GM18519 (cell line): ENCODE results near the gene OR2Y1.
"Not testable (repeated sequence)": the region's sequence is repeated elsewhere in the genome, so short reads cannot be mapped to it uniquely, and the experiment has no call there.

Experiments used
- ATAC-seq: cut with Tn5 transposase; IDR thresholded peaks from one replicate; pipeline ENCODE4 v1.9.1; 2021; ENCODE audit warnings: mild to moderate bottlenecking, moderate library complexity; ENCODE audit not compliant: unreplicated experiment, low FRiP score

OR2Y1 gene

DNA sequence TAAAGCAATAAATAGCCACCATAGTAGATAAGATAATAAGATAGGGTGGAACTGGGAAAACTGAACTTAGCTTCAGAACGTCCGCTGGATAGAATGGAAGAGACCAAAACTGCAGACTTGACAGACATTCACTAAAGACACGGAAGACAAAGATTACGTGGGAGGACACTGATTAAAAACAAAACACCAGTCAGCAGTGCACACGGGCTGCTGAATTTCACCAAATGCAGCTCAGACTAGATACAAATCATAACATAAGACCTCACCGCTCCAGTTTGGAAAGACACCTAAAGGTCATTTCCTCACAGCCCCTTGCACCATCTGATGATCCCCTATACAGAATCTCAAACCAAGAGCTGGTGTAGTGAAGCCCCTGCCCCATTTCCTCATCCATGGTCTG is 2.9 kb upstream of the OR2Y1 start:
- no peak for ATAC-seq

DNA sequence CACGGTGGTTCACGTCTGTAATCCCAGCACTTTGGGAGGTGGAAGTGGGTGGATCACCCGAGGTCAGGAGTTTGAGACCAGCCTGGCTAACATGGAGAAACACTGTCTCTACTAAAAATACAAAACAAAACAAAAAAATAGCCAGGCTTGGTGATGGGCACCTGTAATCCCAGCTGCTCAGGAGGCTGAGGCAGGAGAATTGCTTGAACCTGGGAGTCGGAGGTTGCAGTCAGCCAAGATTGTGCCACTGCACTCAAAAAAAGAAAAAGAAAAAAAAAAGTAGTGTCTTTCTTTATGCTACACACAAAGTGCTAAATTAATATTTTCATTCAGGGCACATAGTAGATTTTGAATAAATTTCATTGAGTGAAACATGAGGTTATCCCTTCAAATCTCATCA is 1.1 kb upstream of the OR2Y1 start:
- not testable (repeated sequence) for ATAC-seq

DNA sequence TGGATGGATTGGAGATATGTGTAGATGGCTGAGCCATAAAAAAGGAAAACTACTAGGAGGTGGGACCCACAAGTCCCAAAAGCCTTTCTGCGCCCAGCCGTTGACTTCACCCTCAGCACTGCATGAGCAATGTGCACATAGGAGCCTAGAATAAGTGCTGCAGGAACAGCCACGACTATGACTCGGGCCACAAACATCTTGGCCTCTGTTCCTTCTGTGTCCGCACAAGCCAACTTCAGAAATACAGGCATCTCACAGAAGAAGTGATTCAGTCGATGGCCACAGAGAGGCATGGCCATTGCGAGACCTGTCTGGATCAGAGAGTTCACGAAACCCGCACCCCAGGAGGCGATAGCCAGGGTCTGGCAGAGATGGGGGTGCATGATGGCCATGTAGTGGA is 587 bp downstream of the OR2Y1 start:
- ATAC-seq: no peak

DNA sequence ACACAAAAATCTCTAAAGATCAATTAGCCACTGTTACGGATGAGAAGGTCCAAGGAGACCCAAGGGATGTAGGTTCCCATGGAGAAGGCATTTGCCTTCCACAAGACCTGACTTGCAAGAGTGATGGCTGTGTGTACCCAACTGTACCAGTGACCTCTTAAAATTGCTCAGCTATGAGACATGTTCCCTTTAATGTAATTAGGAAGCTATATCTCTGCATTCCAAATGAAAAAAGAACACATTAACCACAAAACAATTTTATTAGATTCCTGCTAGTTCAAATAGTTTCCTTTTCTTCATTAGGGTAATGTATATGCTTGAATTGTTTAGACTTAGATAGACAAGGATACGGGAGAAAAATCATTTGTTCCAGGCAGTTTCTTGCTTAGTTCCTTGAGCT is 3.3 kb downstream of the OR2Y1 start:
- no peak for ATAC-seq

DNA sequence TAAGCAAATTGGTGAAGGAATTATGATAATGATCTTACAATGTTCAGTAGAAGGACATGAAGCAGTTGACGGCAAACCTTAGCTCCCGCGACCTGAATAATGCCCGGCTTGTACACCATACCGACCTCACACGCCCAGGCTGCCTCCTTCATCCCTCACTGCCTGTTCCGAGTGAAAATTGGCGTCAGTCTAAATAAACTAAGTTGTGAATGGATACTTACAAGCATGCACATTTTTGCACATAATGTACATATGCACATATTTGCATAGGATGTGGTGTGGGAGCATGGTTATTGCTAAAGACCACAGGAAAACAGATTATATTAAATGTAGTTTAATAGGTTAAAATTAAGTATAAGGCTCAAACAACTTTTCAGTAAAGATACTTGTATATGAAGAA is 14.9 kb downstream of the OR2Y1 start:
- no peak for ATAC-seq

DNA sequence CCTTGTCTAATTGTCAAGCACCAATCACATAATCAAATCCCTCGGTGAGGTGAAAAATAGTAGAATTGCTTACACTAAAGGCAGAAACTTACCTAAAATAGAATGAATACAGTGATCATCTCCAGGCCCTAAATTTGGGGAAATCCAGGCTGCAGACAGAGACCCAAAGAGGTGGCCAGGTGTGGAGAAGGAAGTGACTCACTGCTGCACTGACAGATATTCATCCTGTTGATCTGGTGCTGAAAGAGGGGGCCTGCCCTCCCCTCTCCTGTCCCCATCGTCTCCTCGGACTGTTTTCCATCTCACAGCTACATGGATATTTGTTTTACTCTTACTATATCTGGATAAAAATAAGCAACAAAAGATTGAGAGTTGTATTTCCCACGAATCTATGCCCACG is 15.9 kb downstream of the OR2Y1 start:
- no peak for ATAC-seq

DNA sequence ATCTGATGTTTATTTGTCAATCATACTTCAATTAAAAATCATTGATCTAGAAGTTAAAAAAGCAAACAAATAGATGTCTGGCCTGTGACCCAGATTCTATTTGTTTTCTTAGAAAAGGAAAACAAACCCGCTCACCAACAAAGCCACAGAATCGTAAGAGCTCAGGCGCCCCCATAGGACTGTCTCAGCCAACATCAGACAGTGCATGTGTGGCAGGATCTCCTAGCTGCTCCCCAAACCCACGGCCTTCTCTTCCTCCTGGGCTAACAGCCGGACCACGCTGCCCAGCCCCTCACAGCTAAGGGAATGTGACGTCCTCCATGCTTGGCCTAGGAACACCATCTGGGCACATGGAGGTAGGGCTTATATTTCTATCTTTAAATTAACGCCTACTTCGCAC is 19.4 kb downstream of the OR2Y1 start:
- no peak for ATAC-seq

DNA sequence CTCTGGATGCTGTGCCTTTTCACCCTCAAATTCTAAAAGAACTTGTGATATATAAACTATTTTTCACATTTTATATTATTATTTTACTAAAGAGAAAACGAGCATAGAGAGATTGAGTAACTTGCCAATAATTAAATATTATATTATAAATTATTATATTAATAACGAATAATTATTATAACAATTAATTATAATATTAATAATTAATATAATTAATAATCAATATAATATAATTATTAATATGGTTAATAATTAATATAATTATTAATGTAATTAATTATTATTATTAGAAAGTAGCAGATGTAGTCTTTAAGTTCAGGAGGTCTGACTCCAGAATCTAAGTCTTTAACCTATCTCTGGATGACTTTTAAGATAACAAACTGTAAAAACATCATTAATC is 20.1 kb downstream of the OR2Y1 start:
- ATAC-seq: no peak

DNA sequence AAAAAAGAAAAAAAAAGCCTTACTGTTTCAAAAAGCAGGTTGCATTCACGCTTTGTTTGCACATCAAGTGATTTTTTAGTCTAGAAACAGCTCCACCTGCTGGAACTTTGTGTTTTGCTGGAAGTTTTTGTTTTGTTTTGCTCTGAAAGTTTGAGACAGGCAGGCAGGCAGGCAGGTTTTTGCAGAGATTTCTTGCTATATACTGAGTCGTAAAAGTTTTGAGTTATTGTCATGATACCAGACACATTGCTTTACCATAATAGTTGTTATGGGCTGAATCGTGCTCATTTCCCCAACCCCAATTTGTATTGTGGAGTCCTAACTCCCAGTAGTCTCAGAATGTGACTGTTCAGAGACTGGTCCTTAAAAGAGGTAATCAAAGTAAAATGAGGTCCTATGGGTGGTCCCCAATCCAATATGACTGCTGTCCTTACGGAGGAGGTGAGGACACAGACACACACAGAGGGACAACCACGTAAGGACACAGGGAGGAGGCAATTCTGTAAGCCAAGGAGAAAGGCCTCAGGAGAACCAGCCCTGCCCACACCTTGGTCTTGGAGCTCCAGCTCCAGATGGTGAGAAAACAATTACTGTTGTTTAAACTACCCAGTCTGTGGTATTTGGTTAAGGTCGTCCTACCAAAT is 20.9 kb downstream of the OR2Y1 start:
- no peak for ATAC-seq

DNA sequence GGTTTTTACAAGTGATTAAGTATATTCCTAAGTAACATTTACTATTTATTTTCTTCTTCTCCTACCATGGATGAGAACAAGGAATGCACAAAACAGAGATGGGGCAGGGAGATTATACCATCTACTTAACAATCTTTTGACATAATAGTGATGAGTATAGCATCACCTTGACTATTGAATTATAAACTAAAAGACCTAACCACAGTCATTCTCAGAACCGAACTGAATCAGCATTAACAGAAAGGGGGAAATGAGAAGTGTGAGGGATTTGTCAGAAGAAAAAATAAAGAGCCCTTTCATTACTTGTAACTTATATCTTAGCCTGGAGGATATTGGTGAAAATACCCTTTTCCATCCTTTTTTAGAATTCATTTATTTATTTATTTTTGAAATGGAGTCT is 21.9 kb downstream of the OR2Y1 start:
- ATAC-seq: no peak

DNA sequence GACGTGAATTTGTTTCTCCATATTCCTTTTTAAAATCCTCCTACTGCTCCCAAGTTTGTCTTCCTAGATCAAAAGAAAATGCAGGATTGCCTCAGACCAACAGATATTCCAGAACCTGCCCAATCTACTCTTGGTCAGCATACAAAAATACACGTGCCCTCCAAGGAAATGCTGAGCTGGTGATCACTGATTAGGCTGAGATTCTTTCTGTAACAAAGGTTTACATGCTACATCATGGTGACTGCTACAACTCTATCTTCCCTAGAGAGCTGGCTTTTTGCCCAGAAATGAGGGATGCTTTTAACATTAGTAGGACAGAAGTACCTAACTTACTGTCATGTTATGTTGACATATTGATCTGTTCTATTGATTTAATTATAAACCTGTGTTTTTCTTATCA is 35.5 kb downstream of the OR2Y1 start:
- no peak for ATAC-seq

DNA sequence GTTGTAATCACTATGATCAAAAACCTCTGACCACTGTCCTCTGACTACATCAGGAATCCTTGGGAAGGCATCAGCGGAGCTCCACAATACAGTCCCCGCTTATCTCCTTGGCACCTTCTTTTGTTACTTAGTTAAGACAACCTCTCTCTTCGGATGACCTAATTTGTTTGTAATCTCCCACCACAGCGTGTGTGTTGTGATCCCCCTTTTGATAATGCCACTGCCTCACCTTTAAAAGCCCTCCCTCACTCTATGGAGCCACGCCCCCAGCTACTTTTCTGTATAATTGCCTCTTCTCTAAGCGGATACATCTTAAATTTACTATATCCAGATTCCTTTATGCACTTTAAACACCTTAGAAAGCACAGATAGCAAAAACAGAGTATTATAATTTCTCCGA is 35.9 kb downstream of the OR2Y1 start:
- ATAC-seq: no peak

DNA sequence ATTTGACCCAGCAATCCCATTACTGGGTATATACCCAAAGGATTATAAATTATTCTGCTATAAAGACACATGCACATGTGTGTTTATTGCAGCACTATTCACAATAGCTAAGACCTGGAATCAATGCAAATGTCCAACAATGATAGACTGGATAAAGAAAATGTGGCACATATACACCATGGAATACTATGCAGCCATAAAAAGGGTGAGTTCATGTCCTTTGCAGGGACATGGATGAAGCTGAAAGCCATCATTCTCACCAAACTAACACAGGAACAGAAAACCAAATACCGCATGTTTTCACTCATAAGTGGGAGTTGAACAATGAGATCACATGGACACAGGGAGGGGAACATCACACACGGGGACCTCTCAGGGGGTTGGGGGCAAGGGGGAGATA is 36.5 kb downstream of the OR2Y1 start:
- not testable (repeated sequence) for ATAC-seq

DNA sequence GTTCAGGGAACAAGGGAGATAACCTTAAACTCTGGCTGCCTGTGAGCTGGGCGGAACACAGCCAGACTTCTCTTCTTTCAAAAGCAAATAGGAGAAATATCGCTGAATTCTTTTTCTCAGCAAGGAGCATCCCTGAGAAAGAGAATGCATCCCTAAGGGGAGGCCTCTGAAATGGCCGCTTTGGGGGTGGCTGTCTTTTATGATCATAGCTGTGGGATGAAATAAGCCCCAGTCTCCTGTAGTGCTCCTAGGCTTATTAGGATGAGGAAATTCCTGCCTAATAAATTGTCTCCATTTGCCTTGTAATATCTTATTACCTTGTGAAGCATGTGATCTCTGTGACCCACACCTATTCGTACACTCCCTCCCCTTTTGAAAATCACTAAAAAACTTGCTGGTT is 39.4 kb downstream of the OR2Y1 start:
- not testable (repeated sequence) for ATAC-seq

DNA sequence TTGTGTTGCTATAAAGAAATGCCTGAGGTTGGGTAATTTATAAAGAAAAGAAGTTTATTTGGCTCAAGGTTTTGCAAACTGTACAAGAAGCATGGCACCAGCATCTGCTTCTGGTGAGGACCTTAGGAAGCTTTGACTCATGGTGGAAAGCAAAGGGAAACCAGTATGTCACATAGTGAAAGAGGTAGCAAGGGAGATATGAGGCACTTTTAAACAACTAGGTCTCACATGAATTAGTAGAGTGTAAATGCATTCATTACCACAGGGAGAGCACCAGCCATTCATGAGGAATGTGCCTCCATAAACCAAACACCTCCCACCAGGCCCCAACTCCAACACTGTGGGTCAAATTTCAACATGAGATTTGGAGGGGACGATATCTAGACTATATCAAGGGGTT is 40.8 kb downstream of the OR2Y1 start:
- no peak for ATAC-seq

DNA sequence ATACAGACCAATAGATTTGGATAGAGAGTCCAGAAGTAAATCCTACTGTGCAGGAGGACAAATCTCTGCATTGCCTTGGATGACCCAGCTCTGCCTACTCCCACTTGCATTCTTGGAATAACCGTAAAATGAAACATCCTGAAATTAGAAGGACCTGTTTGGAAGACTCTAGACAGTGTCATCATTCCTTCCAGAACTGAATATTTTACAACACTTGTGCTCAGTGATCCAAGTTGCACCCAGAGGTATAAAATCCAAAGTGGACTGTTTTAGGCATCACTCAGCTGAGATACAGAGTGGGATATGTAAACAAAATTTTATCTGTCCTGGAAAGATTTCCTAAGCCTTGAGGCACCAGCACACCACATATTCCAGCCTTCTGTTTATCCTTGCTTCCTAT is 43.7 kb downstream of the OR2Y1 start:
- no peak for ATAC-seq

DNA sequence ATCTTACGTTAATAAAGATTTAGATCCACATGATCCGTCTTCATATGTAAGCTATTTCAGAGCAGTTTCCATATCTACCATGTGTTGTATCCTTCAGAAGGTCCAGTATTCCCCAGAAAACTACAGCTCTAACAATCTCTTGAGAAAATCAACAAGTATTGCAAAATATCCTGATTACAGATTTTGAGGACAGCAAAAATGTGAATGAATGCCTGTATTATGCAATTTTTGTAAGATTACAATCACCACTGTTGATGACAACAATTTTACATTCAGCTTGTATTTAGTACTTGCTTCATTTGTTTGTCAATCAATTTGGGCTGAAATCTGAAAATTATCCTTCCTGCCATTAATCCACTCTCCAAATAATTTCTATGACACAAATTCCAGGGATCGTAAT is 47.4 kb downstream of the OR2Y1 start:
- no peak for ATAC-seq

DNA sequence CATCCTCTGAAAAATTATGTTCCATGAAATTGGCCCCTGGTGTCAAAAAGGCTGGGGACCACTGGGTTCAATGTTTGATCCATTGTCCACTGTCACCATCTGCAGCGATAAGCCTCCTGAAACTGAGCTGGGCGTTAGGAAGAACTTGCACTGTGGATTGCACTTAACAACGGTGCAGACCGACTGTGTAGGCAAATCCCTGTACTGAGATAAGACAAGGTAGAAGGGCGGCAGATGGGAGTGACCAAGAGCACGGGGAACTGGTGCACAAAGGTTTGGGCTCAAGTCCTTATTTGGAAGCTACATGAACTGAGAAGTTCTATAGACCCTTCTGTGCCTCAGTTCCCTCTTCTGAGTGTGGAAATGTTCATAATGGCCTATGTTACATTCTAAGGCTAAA is 48.8 kb downstream of the OR2Y1 start:
- ATAC-seq: no peak

DNA sequence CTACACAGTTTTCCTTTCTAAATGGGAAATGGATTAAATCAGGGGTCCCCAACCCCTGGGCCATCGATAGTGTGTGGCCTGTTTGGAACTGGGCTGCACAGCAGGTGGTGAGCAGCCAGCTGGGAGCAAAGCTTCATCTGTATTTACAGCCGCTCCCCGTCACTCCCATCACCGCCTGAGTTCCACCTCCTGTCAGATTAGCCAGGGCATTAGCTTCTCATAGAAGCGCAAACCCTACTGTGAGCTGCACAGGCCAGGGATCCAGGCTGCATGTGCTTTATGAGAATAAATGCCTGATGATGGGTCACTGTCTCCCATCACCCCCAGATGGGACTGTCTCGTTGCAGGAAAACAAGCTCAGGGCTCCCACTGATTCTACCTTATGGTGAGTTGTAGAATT is 49.3 kb downstream of the OR2Y1 start:
- ATAC-seq: no peak

DNA sequence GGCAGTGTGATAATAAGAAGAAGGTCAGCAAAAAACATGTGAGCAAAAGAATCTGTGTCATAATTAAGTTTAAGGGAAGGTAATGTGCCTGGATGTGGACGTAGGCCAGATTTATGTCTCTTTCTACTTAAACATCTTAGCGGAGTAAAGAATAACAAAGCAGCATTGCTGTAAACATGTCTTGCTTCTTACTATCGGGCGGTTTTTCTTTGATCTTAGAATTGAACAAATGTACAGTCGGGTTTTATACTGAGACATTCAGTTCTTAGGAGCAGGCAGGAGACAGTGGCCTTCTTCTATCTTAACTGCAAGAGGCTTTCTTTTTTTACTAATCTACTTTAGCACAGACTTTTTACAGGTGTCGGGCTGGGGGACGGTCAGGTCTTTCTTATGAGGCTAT is 50.1 kb downstream of the OR2Y1 start:
- no peak for ATAC-seq
